Fibroblast of the aortic adventitia (primary cell): ENCODE measurements around the gene PLEKHH3. TPM values are rescaled to one million over a fixed set of nuclear protein-coding genes. Genes with fewer than 3 reads are reported as not detected.

Experiments
- DNase-seq: peaks from one replicate; pipeline ENCODE4 v3.0.0-alpha.2; 2010; ENCODE audit warnings: low read depth
- H3K4me3 ChIP-seq: 2 replicates; pipeline ENCODE4 v1.5.1; 2011; ENCODE audit warnings: low read depth, mild to moderate bottlenecking, control low read depth, low read length, moderate library complexity
- total RNA-seq: library from RNA; depleted of rRNA; stranded (reverse); fragments of >200 nt; gene quantifications from 2 replicates; pipeline ENCODE4 v1.2.3, GENCODE V29; 2012; ENCODE audit warnings: low replicate concordance
- TF ChIP-seq, protein P1 (sequence below): IDR thresholded peaks from 2 replicates; pipeline ENCODE4 v1.5.1; 2011; ENCODE audit warnings: mild to moderate bottlenecking, low read length, control low read depth, inconsistent platforms; ENCODE audit not compliant: insufficient read depth

Gene PLEKHH3
- total RNA-seq, 1 donor, result 15.6 TPM

DNA sequence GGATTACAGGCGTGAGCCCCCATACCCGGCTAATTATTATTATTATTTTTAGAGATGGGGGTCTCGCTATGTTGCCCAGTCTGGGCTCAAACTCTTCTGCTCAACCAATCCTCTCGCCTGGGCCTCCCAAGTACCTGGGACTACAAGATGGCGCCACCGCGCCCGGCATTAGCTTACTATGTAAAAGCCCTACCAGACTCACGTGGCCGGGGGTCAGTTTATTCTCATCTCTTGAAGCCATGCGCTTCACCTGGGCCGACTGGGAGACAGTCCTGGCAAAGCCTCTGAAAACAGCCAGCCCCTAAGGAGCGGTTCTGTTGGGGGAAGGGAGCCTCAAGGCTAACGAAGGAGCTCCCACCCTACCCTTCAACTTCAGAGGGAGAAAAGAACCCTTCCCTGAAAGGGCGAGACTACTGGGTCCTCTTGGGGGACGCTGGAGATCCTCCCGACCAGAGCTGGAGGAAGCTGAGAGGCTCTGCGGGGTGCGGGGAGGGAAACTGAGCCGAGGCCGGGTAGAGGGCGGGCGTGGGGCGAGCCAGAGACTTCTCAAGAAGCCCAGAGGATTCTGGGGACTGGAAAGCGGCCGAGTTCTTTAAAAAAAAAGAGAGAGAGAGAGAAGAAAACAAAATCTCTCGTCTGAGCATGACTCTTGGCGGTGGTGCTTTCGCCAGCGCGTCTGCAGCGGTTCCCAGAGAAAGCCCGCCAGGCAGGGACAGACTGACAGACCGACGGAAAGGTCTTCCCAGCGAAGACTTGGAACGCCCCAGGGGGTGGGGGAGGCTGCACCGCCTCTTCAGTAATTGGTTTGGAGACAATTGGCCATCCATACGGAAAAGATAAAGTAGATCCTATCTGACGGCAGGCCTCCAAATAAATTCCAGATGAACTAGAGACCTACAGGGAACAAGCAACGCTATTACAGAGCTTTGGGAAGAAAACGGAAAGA lies 23.3 kb downstream of the PLEKHH3 start:
- TF ChIP-seq, protein P1, sequence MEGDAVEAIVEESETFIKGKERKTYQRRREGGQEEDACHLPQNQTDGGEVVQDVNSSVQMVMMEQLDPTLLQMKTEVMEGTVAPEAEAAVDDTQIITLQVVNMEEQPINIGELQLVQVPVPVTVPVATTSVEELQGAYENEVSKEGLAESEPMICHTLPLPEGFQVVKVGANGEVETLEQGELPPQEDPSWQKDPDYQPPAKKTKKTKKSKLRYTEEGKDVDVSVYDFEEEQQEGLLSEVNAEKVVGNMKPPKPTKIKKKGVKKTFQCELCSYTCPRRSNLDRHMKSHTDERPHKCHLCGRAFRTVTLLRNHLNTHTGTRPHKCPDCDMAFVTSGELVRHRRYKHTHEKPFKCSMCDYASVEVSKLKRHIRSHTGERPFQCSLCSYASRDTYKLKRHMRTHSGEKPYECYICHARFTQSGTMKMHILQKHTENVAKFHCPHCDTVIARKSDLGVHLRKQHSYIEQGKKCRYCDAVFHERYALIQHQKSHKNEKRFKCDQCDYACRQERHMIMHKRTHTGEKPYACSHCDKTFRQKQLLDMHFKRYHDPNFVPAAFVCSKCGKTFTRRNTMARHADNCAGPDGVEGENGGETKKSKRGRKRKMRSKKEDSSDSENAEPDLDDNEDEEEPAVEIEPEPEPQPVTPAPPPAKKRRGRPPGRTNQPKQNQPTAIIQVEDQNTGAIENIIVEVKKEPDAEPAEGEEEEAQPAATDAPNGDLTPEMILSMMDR, result no peak
- peak overlapping the region; percentile 48 for H3K4me3 ChIP-seq
- DNase-seq, result peak; percentile 88

DNA sequence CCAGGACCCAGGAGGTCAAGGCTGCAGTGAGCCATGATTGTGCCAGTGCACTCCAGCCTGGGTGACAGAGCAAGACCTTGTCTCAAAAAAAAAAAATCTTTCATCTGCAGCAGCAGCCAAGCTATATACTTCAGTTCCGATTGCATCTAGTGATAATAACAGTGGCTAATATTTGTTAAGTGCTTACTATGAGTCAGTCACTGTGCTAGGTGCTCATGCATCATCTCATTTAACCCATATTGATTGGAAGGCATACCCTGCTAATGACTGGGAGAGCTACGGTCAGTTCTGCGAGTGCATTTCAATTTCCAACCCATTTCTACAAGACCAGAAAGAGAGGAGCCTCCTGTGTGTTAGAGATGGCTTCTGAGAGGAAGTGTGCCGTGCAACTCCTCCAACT lies 25.4 kb downstream of the PLEKHH3 start:
- TF ChIP-seq, protein P1, result no peak
- DNase-seq, result no peak
- H3K4me3 ChIP-seq, result no peak overlapping the region

DNA sequence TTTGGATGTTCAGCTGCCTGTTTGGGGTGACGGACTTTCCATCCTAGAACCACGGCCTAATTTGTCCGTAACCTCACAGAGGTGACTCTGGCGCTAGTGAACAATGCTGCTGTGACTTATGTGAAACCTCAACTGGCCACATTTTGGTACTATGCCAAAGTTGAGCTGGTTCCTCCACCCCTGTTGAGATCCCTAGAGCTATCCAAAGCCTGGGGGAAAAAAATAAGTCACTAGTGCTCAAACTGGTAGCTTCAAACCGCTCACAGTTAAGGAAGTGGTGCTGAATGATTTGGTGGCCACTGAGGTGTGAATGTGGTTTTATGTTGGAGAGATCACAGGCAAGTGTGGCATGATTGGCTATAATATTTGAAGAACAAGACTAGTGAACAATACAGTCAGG lies 29.0 kb downstream of the PLEKHH3 start:
- DNase-seq, result no peak
- no peak overlapping the region for H3K4me3 ChIP-seq
- TF ChIP-seq, protein P1, result no peak

DNA sequence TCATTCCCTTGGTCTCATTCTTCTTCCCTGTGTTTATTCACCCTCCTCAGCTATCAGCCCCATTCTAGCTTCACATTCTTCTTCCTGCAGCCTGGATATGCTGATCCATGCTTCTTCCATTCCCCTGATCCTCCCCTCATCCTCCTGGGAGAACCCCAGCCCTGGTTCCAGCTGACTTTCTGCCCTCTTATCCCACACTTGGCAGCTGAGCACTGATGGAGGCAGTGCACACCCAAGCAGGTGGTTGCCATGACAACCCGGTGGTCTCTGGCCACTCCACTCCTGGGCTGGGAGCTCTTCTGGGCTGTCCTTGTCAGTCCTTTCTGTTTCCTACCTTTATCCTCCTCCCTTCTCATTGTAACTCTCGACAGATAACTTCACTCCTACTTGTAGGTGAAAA lies 34.5 kb downstream of the PLEKHH3 start:
- TF ChIP-seq, protein P1, result no peak
- no peak for DNase-seq
- no peak overlapping the region for H3K4me3 ChIP-seq

DNA sequence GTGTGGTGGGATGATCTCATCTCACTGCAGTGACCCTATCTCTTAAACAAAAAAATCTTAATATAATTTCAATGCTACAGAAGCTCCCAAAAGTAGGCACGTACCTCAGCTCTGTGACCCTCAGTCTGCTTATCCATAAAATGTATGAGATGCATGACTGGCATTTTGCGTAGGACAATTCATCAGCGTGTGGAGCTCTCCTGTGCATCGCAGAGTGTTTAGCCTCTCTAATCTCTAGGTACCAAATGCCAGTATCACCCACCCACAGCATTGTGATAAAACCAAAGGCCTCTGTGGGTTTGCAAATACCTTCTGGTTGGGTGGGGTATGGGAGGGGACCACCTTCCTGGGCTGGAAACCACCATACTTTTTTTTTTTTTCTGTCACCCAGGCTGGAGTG lies 36.7 kb downstream of the PLEKHH3 start:
- TF ChIP-seq, protein P1, result no peak
- DNase-seq, result no peak

DNA sequence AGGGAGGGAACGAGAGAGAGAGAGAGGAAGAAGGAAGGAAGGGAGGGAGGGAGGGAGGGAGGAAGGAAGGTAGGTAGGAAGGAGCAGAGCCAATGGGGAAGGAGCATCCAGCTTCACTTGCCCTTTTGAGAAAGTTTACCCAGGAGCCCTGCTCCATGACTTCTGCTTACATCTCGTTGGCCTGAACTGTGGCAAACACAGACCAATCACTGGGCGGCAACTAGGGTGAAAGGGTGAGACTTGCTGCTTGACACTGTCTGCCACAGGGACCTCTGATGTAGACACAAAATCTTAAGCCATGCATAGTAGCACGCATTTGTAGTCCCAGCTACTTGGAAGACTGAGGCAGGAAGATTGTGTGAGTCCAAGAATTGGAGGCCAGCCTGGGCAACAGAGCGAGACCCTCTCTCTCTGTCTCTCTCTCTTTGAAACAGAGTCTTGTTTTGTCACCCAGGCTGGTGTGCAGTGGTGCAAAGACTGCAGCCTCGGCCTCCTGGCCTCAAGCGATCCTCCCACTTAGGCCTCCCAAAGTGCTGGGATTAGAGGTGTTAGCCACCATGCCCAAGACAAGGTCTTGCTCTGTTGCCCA lies 37.2 kb downstream of the PLEKHH3 start:
- DNase-seq, result no peak
- no peak overlapping the region for H3K4me3 ChIP-seq
- TF ChIP-seq, protein P1, result no peak

More for the DNA sequence above, 36.7 kb downstream of the PLEKHH3 start:
- H3K4me3 ChIP-seq, result no peak overlapping the region
